WTC11 (cell line): ENCODE data around the gene DNAH17. TPM values are rescaled to one million over a fixed set of nuclear protein-coding genes. Genes with fewer than 3 reads are reported as not detected.

Experiments
- ATAC-seq: fragments of 200-7000 bp; cut with Tn5 transposase; 2 replicates; pipeline ENCODE4 v1.10.0; 2021; ENCODE audit warnings: mild to moderate bottlenecking, moderate library complexity
- CTCF ChIA-PET: fragments of 300-600 bp; sonication (Branson Sonifier 250); formaldehyde crosslinking; loops from one replicate; lab custom pipeline; 2021; ENCODE audit warnings: antibody characterized with exemption; lab: Charles Lee
- POLR2A ChIA-PET: fragments of 350-600 bp; sonication (Branson Sonifier 250); formaldehyde crosslinking; loops from one replicate; lab custom pipeline; 2021; ENCODE audit warnings: antibody characterized with exemption; lab: Charles Lee
- DNase-seq: peaks from one replicate; pipeline ENCODE4 v3.0.0; 2021; ENCODE audit warnings: low spot score
- H3K27ac Mint-ChIP-seq: 2 replicates; pipeline ENCODE4 v1.8.0; 2021; ENCODE audit warnings: mixed read lengths
- H3K27me3 Mint-ChIP-seq: 2 replicates; pipeline ENCODE4 v1.8.0; 2021; ENCODE audit warnings: low read depth, mild to moderate bottlenecking, moderate library complexity, mixed read lengths
- H3K36me3 Mint-ChIP-seq: 2 replicates; pipeline ENCODE4 v1.8.0; 2021; ENCODE audit warnings: mixed read lengths
- H3K4me1 Mint-ChIP-seq: 2 replicates; pipeline ENCODE4 v1.8.0; 2022; ENCODE audit warnings: mixed read lengths
- H3K4me3 Mint-ChIP-seq: 2 replicates; pipeline ENCODE4 v1.8.0; 2021; ENCODE audit warnings: mild to moderate bottlenecking, moderate library complexity, mixed read lengths
- H3K9me3 Mint-ChIP-seq: 2 replicates; pipeline ENCODE4 v1.8.0; 2021; ENCODE audit warnings: mixed read lengths
- ETV6 ChIP-seq: sonication (generic); formaldehyde crosslinking; IDR thresholded peaks from 2 replicates; pipeline ENCODE4 v1.8.1; 2022; ENCODE audit warnings: mild to moderate bottlenecking, missing genetic modification reagents
- RELA ChIP-seq: sonication (generic); formaldehyde crosslinking; IDR thresholded peaks from 2 replicates; pipeline ENCODE4 v1.8.1; 2022; ENCODE audit warnings: missing genetic modification reagents, mild to moderate bottlenecking, borderline replicate concordance
- SMAD3 ChIP-seq: sonication (generic); formaldehyde crosslinking; IDR thresholded peaks from 2 replicates; pipeline ENCODE4 v1.8.0; 2022; ENCODE audit warnings: missing genetic modification reagents, mild to moderate bottlenecking, borderline replicate concordance
- SP1 ChIP-seq: sonication (generic); formaldehyde crosslinking; conservative IDR thresholded peaks from 2 replicates; pipeline ENCODE4 v1.8.1; 2022; ENCODE audit warnings: missing genetic modification reagents
- ZNF219 ChIP-seq: sonication (generic); formaldehyde crosslinking; IDR thresholded peaks from 2 replicates; pipeline ENCODE4 v1.8.0; 2023; ENCODE audit warnings: missing genetic modification reagents, mild to moderate bottlenecking, borderline replicate concordance
- ZNF423 ChIP-seq: fragments of 250-450 bp; sonication (Bioruptor Pico); IDR thresholded peaks from 2 replicates; pipeline ENCODE4 v2.1.2; 2022; ENCODE audit warnings: mild to moderate bottlenecking, moderate library complexity
- total RNA-seq: library from RNA; stranded (reverse); gene quantifications from 3 replicates; pipeline ENCODE4 v1.2.3, GENCODE V29; 2021
- TF ChIP-seq, protein P1 (sequence below): fragments of 250-450 bp; sonication (Bioruptor Pico); IDR thresholded peaks from 2 replicates; pipeline ENCODE4 v1.9.0; 2021; ENCODE audit warnings: mild to moderate bottlenecking
- TF ChIP-seq, protein P2 (sequence below): sonication (generic); formaldehyde crosslinking; IDR thresholded peaks from 2 replicates; pipeline ENCODE4 v1.8.0; 2022; ENCODE audit warnings: mild to moderate bottlenecking, missing genetic modification reagents
- TF ChIP-seq, protein P3 (sequence below): sonication (generic); formaldehyde crosslinking; IDR thresholded peaks from 2 replicates; pipeline ENCODE4 v1.8.0; 2023; ENCODE audit warnings: mild to moderate bottlenecking, missing genetic modification reagents
- TF ChIP-seq, protein P4 (sequence below): sonication (generic); formaldehyde crosslinking; IDR thresholded peaks from 2 replicates; pipeline ENCODE4 v1.8.0; 2022; ENCODE audit warnings: mild to moderate bottlenecking, missing genetic modification reagents
- TF ChIP-seq, protein P5 (sequence below): sonication (generic); formaldehyde crosslinking; IDR thresholded peaks from 2 replicates; pipeline ENCODE4 v1.8.1; 2022; ENCODE audit warnings: missing genetic modification reagents, borderline replicate concordance
- TF ChIP-seq, protein P6 (sequence below): sonication (generic); formaldehyde crosslinking; IDR thresholded peaks from 2 replicates; pipeline ENCODE4 v1.8.1; 2023; ENCODE audit warnings: mild to moderate bottlenecking, missing genetic modification reagents

DNAH17 gene
- total RNA-seq, 1 experiment from 2014 or later, result 0.87 TPM

DNA sequence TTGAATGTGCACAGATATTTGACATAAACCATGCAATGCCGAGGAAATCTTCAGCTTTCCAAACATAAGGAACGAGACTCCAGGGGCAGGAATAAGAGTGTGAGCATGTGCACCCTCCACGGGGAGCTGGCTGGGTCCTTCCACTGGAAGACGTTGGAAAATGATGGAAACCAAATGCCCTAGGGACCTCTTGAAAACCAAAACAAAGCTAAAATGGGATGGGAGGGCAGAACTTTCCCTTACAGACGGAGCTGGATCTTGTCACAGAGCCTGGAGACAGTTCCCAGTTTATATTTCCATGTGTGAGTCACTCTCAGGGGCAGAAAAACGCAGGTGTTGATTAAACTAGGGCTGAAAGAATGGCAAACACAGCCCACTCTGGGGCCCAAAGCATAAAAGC is 34.4 kb upstream of the DNAH17 start:
- ATAC-seq (no peak), DNase-seq (no peak)
- H3K4me1 Mint-ChIP-seq, result peaks cover 21% of the 10 kb centered on the region
- peaks cover 63% of the 10 kb centered on the region for H3K27me3 Mint-ChIP-seq
- TF ChIP-seq, protein P1, sequence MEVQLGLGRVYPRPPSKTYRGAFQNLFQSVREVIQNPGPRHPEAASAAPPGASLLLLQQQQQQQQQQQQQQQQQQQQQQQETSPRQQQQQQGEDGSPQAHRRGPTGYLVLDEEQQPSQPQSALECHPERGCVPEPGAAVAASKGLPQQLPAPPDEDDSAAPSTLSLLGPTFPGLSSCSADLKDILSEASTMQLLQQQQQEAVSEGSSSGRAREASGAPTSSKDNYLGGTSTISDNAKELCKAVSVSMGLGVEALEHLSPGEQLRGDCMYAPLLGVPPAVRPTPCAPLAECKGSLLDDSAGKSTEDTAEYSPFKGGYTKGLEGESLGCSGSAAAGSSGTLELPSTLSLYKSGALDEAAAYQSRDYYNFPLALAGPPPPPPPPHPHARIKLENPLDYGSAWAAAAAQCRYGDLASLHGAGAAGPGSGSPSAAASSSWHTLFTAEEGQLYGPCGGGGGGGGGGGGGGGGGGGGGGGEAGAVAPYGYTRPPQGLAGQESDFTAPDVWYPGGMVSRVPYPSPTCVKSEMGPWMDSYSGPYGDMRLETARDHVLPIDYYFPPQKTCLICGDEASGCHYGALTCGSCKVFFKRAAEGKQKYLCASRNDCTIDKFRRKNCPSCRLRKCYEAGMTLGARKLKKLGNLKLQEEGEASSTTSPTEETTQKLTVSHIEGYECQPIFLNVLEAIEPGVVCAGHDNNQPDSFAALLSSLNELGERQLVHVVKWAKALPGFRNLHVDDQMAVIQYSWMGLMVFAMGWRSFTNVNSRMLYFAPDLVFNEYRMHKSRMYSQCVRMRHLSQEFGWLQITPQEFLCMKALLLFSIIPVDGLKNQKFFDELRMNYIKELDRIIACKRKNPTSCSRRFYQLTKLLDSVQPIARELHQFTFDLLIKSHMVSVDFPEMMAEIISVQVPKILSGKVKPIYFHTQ, result 0 out of 2 replicates have a peak, but pooled peaks have one; percentile 45
- TF ChIP-seq, protein P2, sequence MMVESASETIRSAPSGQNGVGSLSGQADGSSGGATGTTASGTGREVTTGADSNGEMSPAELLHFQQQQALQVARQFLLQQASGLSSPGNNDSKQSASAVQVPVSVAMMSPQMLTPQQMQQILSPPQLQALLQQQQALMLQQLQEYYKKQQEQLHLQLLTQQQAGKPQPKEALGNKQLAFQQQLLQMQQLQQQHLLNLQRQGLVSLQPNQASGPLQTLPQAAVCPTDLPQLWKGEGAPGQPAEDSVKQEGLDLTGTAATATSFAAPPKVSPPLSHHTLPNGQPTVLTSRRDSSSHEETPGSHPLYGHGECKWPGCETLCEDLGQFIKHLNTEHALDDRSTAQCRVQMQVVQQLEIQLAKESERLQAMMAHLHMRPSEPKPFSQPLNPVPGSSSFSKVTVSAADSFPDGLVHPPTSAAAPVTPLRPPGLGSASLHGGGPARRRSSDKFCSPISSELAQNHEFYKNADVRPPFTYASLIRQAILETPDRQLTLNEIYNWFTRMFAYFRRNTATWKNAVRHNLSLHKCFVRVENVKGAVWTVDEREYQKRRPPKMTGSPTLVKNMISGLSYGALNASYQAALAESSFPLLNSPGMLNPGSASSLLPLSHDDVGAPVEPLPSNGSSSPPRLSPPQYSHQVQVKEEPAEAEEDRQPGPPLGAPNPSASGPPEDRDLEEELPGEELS (CRISPR knock-in tag), result no peak
- peaks cover 4% of the 10 kb centered on the region; the same call in 1 of the 2 replicates for H3K36me3 Mint-ChIP-seq
- POLR2A ChIA-PET, result interaction anchor here (0.5 kb wide), 1 partner anchor 14 kb away, joined by 3 read pairs; no protein-coding TSS in a partner anchor
- no peak overlapping the region for H3K4me3 Mint-ChIP-seq
- H3K27ac Mint-ChIP-seq, result no peak overlapping the region
- CTCF ChIA-PET, result interaction anchor here (1.1 to 2.4 kb wide), 2 partner anchors 42 to 114 kb away, joined by 3 to 15 read pairs; no protein-coding TSS in a partner anchor
- H3K9me3 Mint-ChIP-seq, result peaks cover 7% of the 10 kb centered on the region

DNA sequence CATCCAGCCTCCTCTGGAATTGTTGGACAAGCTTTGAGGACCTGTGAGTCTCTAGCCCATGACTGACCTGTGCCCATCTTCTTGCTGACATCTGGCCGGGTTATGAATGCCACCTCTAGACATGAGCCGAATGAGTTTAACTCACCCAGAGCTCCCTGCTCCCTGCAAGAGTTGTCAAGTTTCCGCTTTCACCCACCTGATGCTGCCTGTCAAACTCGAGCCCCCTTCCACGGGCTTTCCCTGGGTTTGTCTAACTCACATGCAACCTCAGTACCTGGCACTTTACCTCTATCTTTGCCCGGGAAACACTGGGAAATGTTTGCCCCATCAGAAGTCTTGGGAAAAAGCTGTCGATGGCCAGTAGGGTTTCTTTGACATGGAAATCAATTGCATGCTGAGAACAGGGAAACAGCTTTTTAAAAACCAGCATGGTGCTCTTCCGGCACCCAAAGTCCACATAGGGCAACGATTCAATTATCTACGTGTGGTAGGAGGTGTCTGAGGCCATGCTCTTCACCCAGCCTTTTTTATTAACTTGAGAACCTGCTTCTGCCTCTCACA is 33.8 kb upstream of the DNAH17 start:
- Mint-ChIP-seq H3K27ac (no peak overlapping the region), H3K4me1 (peaks cover 21% of the 10 kb centered on the region), H3K27me3 (peaks cover 63% of the 10 kb centered on the region), H3K4me3 (no peak overlapping the region), H3K9me3 (peaks cover 7% of the 10 kb centered on the region), H3K36me3 (peaks cover 4% of the 10 kb centered on the region; the same call in 1 of the 2 replicates)
- DNase-seq, result no peak
- TF ChIP-seq ETV6 (CRISPR knock-in tag) (peak; percentile 96), SMAD3 (CRISPR knock-in tag) (no peak), SP1 (no peak), RELA (CRISPR knock-in tag) (no peak), ZNF423 (CRISPR knock-in tag) (peak; percentile 99), ZNF219 (CRISPR knock-in tag) (no peak)
- TF ChIP-seq, protein P3, sequence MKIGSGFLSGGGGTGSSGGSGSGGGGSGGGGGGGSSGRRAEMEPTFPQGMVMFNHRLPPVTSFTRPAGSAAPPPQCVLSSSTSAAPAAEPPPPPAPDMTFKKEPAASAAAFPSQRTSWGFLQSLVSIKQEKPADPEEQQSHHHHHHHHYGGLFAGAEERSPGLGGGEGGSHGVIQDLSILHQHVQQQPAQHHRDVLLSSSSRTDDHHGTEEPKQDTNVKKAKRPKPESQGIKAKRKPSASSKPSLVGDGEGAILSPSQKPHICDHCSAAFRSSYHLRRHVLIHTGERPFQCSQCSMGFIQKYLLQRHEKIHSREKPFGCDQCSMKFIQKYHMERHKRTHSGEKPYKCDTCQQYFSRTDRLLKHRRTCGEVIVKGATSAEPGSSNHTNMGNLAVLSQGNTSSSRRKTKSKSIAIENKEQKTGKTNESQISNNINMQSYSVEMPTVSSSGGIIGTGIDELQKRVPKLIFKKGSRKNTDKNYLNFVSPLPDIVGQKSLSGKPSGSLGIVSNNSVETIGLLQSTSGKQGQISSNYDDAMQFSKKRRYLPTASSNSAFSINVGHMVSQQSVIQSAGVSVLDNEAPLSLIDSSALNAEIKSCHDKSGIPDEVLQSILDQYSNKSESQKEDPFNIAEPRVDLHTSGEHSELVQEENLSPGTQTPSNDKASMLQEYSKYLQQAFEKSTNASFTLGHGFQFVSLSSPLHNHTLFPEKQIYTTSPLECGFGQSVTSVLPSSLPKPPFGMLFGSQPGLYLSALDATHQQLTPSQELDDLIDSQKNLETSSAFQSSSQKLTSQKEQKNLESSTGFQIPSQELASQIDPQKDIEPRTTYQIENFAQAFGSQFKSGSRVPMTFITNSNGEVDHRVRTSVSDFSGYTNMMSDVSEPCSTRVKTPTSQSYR (CRISPR knock-in tag), result no peak
- TF ChIP-seq, protein P4, sequence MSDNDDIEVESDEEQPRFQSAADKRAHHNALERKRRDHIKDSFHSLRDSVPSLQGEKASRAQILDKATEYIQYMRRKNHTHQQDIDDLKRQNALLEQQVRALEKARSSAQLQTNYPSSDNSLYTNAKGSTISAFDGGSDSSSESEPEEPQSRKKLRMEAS (CRISPR knock-in tag), result no peak
- TF ChIP-seq, protein P5, sequence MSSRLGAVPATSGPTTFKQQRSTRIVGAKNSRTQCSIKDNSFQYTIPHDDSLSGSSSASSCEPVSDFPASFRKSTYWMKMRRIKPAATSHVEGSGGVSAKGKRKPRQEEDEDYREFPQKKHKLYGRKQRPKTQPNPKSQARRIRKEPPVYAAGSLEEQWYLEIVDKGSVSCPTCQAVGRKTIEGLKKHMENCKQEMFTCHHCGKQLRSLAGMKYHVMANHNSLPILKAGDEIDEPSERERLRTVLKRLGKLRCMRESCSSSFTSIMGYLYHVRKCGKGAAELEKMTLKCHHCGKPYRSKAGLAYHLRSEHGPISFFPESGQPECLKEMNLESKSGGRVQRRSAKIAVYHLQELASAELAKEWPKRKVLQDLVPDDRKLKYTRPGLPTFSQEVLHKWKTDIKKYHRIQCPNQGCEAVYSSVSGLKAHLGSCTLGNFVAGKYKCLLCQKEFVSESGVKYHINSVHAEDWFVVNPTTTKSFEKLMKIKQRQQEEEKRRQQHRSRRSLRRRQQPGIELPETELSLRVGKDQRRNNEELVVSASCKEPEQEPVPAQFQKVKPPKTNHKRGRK (CRISPR knock-in tag), result no peak
- TF ChIP-seq, protein P6, sequence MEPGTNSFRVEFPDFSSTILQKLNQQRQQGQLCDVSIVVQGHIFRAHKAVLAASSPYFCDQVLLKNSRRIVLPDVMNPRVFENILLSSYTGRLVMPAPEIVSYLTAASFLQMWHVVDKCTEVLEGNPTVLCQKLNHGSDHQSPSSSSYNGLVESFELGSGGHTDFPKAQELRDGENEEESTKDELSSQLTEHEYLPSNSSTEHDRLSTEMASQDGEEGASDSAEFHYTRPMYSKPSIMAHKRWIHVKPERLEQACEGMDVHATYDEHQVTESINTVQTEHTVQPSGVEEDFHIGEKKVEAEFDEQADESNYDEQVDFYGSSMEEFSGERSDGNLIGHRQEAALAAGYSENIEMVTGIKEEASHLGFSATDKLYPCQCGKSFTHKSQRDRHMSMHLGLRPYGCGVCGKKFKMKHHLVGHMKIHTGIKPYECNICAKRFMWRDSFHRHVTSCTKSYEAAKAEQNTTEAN (CRISPR knock-in tag), result no peak
- ChIA-PET CTCF (interaction anchor here (1.1 to 2.4 kb wide), 3 partner anchors 42 to 113 kb away, joined by 3 to 15 read pairs (median 4); no protein-coding TSS in a partner anchor), POLR2A (no interaction called here)
- ATAC-seq, result peak; percentile 69
